ENCODE results near the gene STK17A.

STK17A gene

GRCh38 chr7:43583424-43584194 lies 701 bp downstream of the STK17A start:
- 0 out of 2 replicates have a peak, but pooled peaks have one; percentile 16 for TF ChIP-seq CTCF (IDR thresholded peaks at IDR 0.05; ENCODE audit: low read depth, low read length)
- H3K4me3 ChIP-seq (ENCODE audit: low read depth, low read length), result peak overlapping the region; percentile 90

GRCh38 chr7:43584195-43584586 lies 1.3 kb downstream of the STK17A start:
- TF ChIP-seq CTCF (IDR thresholded peaks at IDR 0.05; ENCODE audit: low read depth, low read length), result no peak
- peak overlapping the region; percentile 90 for H3K4me3 ChIP-seq (ENCODE audit: low read depth, low read length)

GRCh38 chr7:43584733-43585132 lies 1.8 kb downstream of the STK17A start:
- peak overlapping the region; percentile 90 for H3K4me3 ChIP-seq (ENCODE audit: low read depth, low read length)

GRCh38 chr7:43585562-43585961 lies 2.7 kb downstream of the STK17A start:
- H3K4me3 ChIP-seq (ENCODE audit: low read depth, low read length), result peak overlapping the region; percentile 90
- TF ChIP-seq CTCF (IDR thresholded peaks at IDR 0.05; ENCODE audit: low read depth, low read length), result no peak

GRCh38 chr7:43586251-43586900 lies 3.5 kb downstream of the STK17A start:
- no peak overlapping the region for H3K4me3 ChIP-seq (ENCODE audit: low read depth, low read length)
- no peak for TF ChIP-seq CTCF (IDR thresholded peaks at IDR 0.05; ENCODE audit: low read depth, low read length)

- H3K4me3 ChIP-seq (ENCODE audit: low read depth, low read length), result no peak overlapping the region
- TF ChIP-seq CTCF (IDR thresholded peaks at IDR 0.05; ENCODE audit: low read depth, low read length), result no peak
Observed at GRCh38 chr7:43588477-43589132, 5.7 kb downstream of the STK17A start.

GRCh38 chr7:43589133-43589478 lies 6.2 kb downstream of the STK17A start:
- H3K4me3 ChIP-seq (ENCODE audit: low read depth, low read length), result no peak overlapping the region
- no peak for TF ChIP-seq CTCF (IDR thresholded peaks at IDR 0.05; ENCODE audit: low read depth, low read length)

All from WI38 (cell line).